Activated CD8-positive, alpha-beta memory T cell treated with anti-CD3 and anti-CD28 coated beads for 36 hours (primary cell): ENCODE data around the gene RNF114. TPM values are rescaled to one million over a fixed set of nuclear protein-coding genes. Genes with fewer than 3 reads are reported as not detected.
"Not testable (repeated sequence)": the region's sequence is repeated elsewhere in the genome, so short reads cannot be mapped to it uniquely, and the experiment has no call there.

Experiments
- CTCF ChIA-PET: fragments of 350-600 bp; sonication (Branson Sonifier 250); formaldehyde crosslinking; loops from one replicate; lab custom pipeline; 2021; ENCODE audit warnings: antibody characterized with exemption; lab: Charles Lee
- POLR2A ChIA-PET: fragments of 350-600 bp; sonication (Branson Sonifier 250); formaldehyde crosslinking; loops from one replicate; lab custom pipeline; 2021; ENCODE audit warnings: antibody characterized with exemption; lab: Charles Lee
- total RNA-seq, 2 experiments: library from RNA; stranded (reverse); gene quantifications; one replicate each; pipeline ENCODE4 v1.2.3, GENCODE V29; 2021

The RNF114 gene
- total RNA-seq, 2 experiments from 2014 or later: 59.4 to 63.8 TPM

GRCh38 chr20:49973981-49974380 lies 37.8 kb downstream of the RNF114 start:
- ChIA-PET POLR2A (no interaction called here), CTCF (interaction anchor here (12.2 kb wide), 1 partner anchor 99 kb away, joined by 246 read pairs; no protein-coding TSS in a partner anchor)

DNA sequence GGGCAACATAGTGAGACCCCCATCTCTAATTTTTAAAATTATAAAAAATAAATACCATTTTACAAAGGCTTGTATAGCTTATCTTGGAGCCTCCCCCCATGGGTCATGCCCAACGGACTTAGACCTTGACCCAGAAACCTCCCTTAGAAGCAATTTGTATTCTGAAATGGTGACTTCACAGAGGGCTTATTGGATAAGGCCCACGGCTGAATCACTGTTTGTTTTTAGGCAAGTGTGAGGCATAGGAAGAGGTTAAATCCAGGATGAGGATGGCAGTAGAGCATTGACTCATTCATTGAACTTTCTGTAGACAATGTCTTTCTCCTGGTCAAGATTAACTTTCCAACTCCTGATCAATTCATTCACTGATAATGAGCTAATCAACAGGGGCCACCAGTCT lies 40.3 kb downstream of the RNF114 start:
- POLR2A ChIA-PET: no interaction called here

DNA sequence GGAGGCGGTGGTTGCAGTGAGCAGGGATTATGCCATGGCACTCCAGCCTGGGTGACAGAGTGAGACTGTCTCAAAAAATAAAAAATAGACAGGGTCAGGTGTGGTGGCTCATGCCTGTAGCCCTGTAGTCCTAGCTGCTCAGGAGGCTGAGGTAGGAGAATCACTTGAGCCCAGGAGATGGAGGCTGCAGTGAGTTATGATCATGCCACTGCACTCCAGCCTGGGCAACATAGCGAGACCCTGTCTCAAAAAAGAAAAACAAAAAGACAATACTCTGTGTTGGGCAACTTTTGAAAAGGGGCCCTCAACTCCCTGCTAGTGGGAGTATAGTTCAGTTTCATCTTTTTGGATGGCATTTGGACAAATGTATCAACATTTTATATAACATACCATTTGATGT lies 41.5 kb downstream of the RNF114 start:
- POLR2A ChIA-PET: not testable (repeated sequence)
- CTCF ChIA-PET: interaction anchor here (2.4 to 12.2 kb wide), 2 partner anchors 12 to 95 kb away, joined by 21 to 246 read pairs; no protein-coding TSS in a partner anchor

More for the DNA sequence above, 40.3 kb downstream of the RNF114 start:
- CTCF ChIA-PET: interaction anchor here (12.2 kb wide), 1 partner anchor 96 kb away, joined by 246 read pairs; no protein-coding TSS in a partner anchor

DNA sequence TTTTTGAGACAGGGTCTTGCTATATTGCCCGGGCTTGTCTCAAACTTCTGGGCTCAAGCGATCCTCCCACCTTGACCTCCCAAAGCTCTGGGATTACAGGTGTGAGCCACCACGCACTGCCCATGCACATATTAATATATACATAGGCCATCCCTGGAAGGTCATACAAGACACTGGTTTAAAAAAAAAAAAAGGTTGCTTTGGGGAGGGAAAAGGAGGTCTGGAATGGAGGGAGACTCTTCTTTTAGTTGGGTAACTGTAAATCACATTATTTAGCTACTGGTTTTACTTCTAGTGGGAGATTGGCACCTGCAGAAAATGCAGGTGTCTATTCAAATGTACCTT lies 42.5 kb downstream of the RNF114 start:
- ChIA-PET CTCF (interaction anchor here (0.7 to 12.2 kb wide), 34 partner anchors 9 to 610 kb away, joined by 3 to 246 read pairs (median 5); partner anchors contain the start of genes RNF114, SPATA2 and UBE2V1), POLR2A (interaction anchor here (1.0 kb wide), 1 partner anchor 93 kb away, joined by 9 read pairs; no protein-coding TSS in a partner anchor)

- POLR2A ChIA-PET: interaction anchor here (0.5 to 1.0 kb wide), 2 partner anchors 92 to 350 kb away, joined by 6 to 9 read pairs; no protein-coding TSS in a partner anchor
- CTCF ChIA-PET: interaction anchor here (0.6 to 12.2 kb wide), 45 partner anchors 9 to 811 kb away, joined by 3 to 246 read pairs (median 4); partner anchors contain the start of genes RNF114, SPATA2 and UBE2V1
Measured at GRCh38 chr20:49979030-49979832, 43.0 kb downstream of the RNF114 start.

GRCh38 chr20:49980140-49981008 lies 44.2 kb downstream of the RNF114 start:
- ChIA-PET POLR2A (interaction anchor here (0.6 kb wide), 1 partner anchor 28 kb away, joined by 3 read pairs; no protein-coding TSS in a partner anchor), CTCF (interaction anchor here (0.6 to 12.2 kb wide), 9 partner anchors 15 to 199 kb away, joined by 3 to 246 read pairs (median 5); no protein-coding TSS in a partner anchor)

GRCh38 chr20:49981218-49982071 lies 45.2 kb downstream of the RNF114 start:
- POLR2A ChIA-PET: no interaction called here
- CTCF ChIA-PET: interaction anchor here (0.6 to 12.2 kb wide), 9 partner anchors 13 to 198 kb away, joined by 3 to 246 read pairs (median 4); no protein-coding TSS in a partner anchor

DNA sequence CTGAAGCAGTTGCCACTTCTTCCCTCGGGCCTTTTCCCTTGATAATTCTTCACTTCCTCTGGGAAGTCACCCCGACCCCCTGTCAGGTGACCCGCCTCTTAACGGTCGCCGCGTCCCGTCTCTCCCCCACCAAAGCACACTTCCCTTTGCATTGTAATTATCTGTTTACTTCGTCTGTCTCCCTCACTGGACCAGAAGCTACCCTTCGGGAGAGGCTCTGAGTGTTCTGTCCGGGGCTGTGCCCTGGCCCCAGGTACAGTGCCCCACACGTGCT lies 45.8 kb downstream of the RNF114 start:
- POLR2A ChIA-PET: no interaction called here
- CTCF ChIA-PET: interaction anchor here (0.7 to 12.2 kb wide), 5 partner anchors 12 to 187 kb away, joined by 3 to 246 read pairs (median 4); no protein-coding TSS in a partner anchor

DNA sequence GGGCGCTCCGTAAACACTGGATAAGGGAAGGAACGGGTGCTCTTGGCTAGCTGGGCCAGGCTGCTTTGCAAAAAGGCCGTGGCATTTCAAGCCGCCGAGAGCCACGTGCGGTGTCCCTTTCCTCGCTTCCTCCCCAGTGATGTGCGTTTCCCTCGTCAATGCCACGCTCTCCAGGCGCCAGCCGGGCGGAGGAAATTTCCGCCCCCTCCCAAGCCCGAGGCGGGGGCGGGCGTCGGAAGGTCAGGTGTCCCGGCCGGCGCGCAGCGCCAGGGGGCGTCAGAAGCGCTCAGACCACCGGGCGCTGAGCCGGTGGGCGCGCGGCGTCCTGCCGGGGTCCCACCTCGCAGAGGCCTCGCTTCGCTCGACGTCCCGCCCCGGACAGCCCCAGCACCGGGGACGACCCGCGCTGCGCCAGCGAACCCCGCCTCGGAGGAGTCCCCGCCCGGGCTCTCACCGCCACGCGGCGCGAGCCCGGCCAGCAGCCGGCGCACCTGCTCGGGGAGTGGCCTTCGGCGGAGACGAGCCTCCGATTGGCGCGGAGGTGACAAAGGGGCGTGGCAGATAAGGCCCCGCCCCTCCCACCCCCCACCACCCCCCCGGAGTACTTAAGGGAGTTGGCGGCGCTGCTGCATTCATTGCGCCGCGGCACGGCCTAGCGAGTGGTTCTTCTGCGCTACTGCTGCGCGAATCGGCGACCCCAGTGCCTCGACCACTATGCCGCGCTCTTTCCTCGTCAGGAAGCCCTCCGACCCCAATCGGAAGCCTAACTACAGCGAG lies 46.3 kb downstream of the RNF114 start, which contains the start of gene SNAI1:
Gene SNAI1, plus strand, starts transcription at position 635 of the 777 bp plus-strand sequence. Its CDS starts 80 bp downstream, at position 715.
- ChIA-PET CTCF (interaction anchor here (0.7 to 12.2 kb wide), 5 partner anchors 12 to 187 kb away, joined by 3 to 246 read pairs (median 4); no protein-coding TSS in a partner anchor), POLR2A (no interaction called here)

- CTCF ChIA-PET: interaction anchor here (12.2 kb wide), 1 partner anchor 89 kb away, joined by 246 read pairs; no protein-coding TSS in a partner anchor
- POLR2A ChIA-PET: no interaction called here
Measured at GRCh38 chr20:49983123-49983847, 47.1 kb downstream of the RNF114 start.

- POLR2A ChIA-PET: interaction anchor here (0.5 kb wide), 1 partner anchor 544 kb away, joined by 3 read pairs; no protein-coding TSS in a partner anchor
- CTCF ChIA-PET: interaction anchor here (12.2 kb wide), 1 partner anchor 89 kb away, joined by 246 read pairs; no protein-coding TSS in a partner anchor
Measured at GRCh38 chr20:49983848-49984408, 47.7 kb downstream of the RNF114 start.

GRCh38 chr20:49984426-49985153 lies 48.4 kb downstream of the RNF114 start:
- ChIA-PET CTCF (interaction anchor here (12.2 kb wide), 1 partner anchor 88 kb away, joined by 246 read pairs; no protein-coding TSS in a partner anchor), POLR2A (interaction anchor here (0.5 kb wide), 1 partner anchor 544 kb away, joined by 3 read pairs; no protein-coding TSS in a partner anchor)

GRCh38 chr20:49985157-49985556 lies 49.0 kb downstream of the RNF114 start:
- CTCF ChIA-PET: interaction anchor here (0.6 kb wide), 1 partner anchor 49 kb away, joined by 5 read pairs; no protein-coding TSS in a partner anchor

GRCh38 chr20:49985617-49986016 lies 49.4 kb downstream of the RNF114 start:
- POLR2A ChIA-PET: no interaction called here
- CTCF ChIA-PET: interaction anchor here (0.6 to 1.4 kb wide), 2 partner anchors 48 to 86 kb away, joined by 5 to 9 read pairs; no protein-coding TSS in a partner anchor

More at GRCh38 chr20:49985157-49985556, 49.0 kb downstream of the RNF114 start:
- POLR2A ChIA-PET: no interaction called here

DNA sequence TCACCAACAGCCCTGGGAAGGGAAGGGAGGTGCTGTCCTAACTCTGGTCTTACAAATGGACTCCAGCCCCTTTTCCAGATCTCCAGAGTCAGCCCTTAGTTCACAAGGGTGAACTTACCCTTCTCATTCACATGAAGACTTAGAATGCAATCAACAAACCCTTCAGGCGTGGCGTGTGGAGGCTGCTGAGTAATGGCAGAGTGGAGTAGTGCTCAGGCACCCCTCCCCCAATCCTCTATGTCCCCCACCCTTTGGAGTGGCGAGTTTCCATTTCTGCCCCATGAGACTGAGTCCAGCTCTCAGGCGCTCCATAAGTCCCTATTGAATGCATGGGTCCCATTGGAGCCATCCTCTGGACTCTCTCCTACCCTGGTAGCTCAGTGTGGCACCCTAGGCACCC lies 49.9 kb downstream of the RNF114 start:
- CTCF ChIA-PET: interaction anchor here (1.1 to 1.4 kb wide), 2 partner anchors 85 to 99 kb away, joined by 4 to 9 read pairs; no protein-coding TSS in a partner anchor
- POLR2A ChIA-PET: no interaction called here
